Stomach (tissue), 9 donors: ENCODE results near the gene CCDC71. TPM values are rescaled to one million over a fixed set of nuclear protein-coding genes. Genes with fewer than 3 reads are reported as not detected.

Source experiments
- DNase-seq, 2 donors: peaks; one replicate each; pipeline versions ENCODE4 v3.0.0 to v3.0.0-alpha.2; 2013 to 2019
- H3K27ac ChIP-seq, 5 donors: fragments of 200-600 bp in 4 of 5; sonication (generic) in 4 of 5; one replicate each; pipeline ENCODE4 v1.5.1; 2013 to 2019; ENCODE audit warnings: mild to moderate bottlenecking in 1 of 5, moderate library complexity in 1 of 5
- H3K27me3 ChIP-seq, 3 donors: fragments of 200-600 bp; sonication (generic); one replicate each; pipeline ENCODE4 v1.5.1; 2017 to 2019; ENCODE audit warnings: mixed run types in 1 of 3
- H3K36me3 ChIP-seq, 4 donors: fragments of 200-600 bp; sonication (generic); 1 replicate in 3 of 4; 2 replicates in 1 of 4; pipeline ENCODE4 v1.5.1; 2016 to 2019
- H3K4me1 ChIP-seq, 4 donors: fragments of 200-600 bp; sonication (generic); one replicate each; pipeline ENCODE4 v1.5.1; 2016 to 2019
- H3K4me3 ChIP-seq, 4 donors: fragments of 200-600 bp; sonication (generic) in 3 of 4; one replicate each; pipeline ENCODE4 v1.5.1; 2016 to 2019; ENCODE audit warnings: mild to moderate bottlenecking in 1 of 4
- H3K9me3 ChIP-seq, 4 donors: fragments of 200-600 bp; sonication (generic); one replicate each; pipeline ENCODE4 v1.5.1; 2016 to 2019
- EP300 ChIP-seq: sonication (generic); formaldehyde crosslinking; IDR thresholded peaks from one replicate; pipeline ENCODE4 v1.6.1; 2017; ENCODE audit warnings: antibody characterized with exemption
- POLR2A ChIP-seq, 4 donors: fragments of 450-650 bp; IDR thresholded peaks; one replicate each; pipeline ENCODE4 v1.6.1; 2016; ENCODE audit warnings: antibody characterized with exemption in 4 of 4, control low read depth in 2 of 4, mild to moderate bottlenecking in 1 of 4, moderate library complexity in 1 of 4
- POLR2AphosphoS5 ChIP-seq, 3 donors: sonication (generic); formaldehyde crosslinking; IDR thresholded peaks; one replicate each; pipeline ENCODE4 v1.6.1; 2016; ENCODE audit warnings: antibody characterized with exemption in 3 of 3
- WGBS, 5 donors: extraction: QIAGEN DNeasy Blood & Tissue Kit in 3 of 5; methylation state at CpG; one replicate each; pipeline versions ENCODE4 v1.1.5 to v1.1.7; 2013 to 2018; 5-methylcytosine and 5-hydroxymethylcytosine counted together
- intact Hi-C: fragments of 100-400 bp; cut with DNase I; formaldehyde crosslinking; loops from one replicate; pipeline ENCODE4 v1.15.1; 2023; ENCODE audit warnings: low total_unique reads
- polyA plus RNA-seq, 3 donors: library from polyadenylated mRNA; stranded (reverse); fragments of 200-250 nt; gene quantifications; one replicate each; pipeline ENCODE4 v1.2.3, GENCODE V29; 2013
- total RNA-seq, 5 donors: library from RNA; depleted of rRNA; stranded (reverse); fragments of >200 nt; gene quantifications; one replicate each; pipeline versions ENCODE4 v1.1.0 to v1.2.3, GENCODE V29; 2014 to 2016
- TF ChIP-seq, protein P1 (sequence below), 7 experiments: fragments of 450-650 bp in 4 of 7; fragments of 200-600 bp in 3 of 7; sonication (generic) in 3 of 7; IDR thresholded peaks; one replicate each; pipeline ENCODE4 v1.5.1; 2016 to 2019; ENCODE audit warnings: antibody characterized with exemption in 7 of 7, control low read depth in 2 of 7, mild to moderate bottlenecking in 1 of 7
- donor health status: healthy with polysubstance abuse.
- donor health status: Bipolar disorder and iron deficiency.
- donor health status: healthy.

CCDC71 gene
- total and polyA plus RNA-seq, 8 donors, result 2.3 to 22.6 (median 12.7) TPM

- Histone ChIP-seq H3K27ac (no peak overlapping the region), H3K4me3 (no peak overlapping the region), H3K36me3 (peaks cover 21 to 37% (median 32%) of the 10 kb centered on the region in 4 donors), H3K9me3 (no peaks in the 10 kb centered on the region), H3K27me3 (no peaks in the 10 kb centered on the region), H3K4me1 (peaks cover 19 to 47% (median 26%) of the 10 kb centered on the region in 4 donors)
- DNase-seq, result no peak
- intact Hi-C loops, result loop anchor here (10.0 kb wide), 1 partner anchor 282 kb away; no protein-coding TSS in a partner anchor
- TF ChIP-seq POLR2AphosphoS5 (IDR thresholded peaks at IDR 0.05), result no peak
- no peak for TF ChIP-seq EP300
- no peak for TF ChIP-seq POLR2A (IDR thresholded peaks at IDR 0.05)
- TF ChIP-seq, protein P1, sequence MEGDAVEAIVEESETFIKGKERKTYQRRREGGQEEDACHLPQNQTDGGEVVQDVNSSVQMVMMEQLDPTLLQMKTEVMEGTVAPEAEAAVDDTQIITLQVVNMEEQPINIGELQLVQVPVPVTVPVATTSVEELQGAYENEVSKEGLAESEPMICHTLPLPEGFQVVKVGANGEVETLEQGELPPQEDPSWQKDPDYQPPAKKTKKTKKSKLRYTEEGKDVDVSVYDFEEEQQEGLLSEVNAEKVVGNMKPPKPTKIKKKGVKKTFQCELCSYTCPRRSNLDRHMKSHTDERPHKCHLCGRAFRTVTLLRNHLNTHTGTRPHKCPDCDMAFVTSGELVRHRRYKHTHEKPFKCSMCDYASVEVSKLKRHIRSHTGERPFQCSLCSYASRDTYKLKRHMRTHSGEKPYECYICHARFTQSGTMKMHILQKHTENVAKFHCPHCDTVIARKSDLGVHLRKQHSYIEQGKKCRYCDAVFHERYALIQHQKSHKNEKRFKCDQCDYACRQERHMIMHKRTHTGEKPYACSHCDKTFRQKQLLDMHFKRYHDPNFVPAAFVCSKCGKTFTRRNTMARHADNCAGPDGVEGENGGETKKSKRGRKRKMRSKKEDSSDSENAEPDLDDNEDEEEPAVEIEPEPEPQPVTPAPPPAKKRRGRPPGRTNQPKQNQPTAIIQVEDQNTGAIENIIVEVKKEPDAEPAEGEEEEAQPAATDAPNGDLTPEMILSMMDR (IDR thresholded peaks at IDR 0.05), result no peak
- WGBS, 5 donors, result 96 to 97% (median 96%) methylated on average over 19 to 21 of the region's 21 CpGs
Observed at GRCh38 chr3:49162751-49163419, 3.2 kb downstream of the CCDC71 start.

DNA sequence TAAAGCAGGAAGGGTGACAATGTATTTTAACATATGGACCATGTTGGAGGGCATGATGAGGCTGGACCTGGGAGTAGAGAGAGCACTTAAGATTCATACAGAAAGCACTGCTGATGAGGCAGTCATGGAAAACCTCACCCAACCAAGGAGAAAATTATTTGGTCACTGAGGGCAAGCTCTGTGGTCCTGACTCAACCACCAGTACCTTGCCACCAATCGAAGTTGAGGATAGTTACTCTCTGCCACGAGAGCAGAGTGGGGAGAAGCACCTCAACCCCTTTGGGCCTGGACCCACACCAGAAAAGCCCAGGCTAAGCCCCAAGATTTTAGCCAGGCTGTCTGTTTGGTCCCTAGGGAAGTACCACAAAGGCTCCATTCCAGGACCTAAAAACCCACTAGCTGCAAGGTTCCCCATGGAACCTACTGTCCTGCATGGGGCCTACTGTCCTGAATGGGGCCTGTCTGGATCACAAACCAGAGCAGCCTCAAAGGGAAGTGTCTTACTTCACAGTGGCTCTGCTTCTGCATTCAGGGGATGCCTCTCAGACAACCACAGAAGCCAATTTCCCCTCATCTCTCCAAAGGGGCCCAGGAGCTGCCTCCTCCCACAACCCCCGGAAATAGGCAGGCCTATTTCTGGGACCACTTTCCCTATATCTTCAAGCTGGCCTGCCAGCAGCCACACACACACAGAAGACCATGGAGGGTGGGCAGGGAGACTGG, 4.2 kb downstream of the CCDC71 start:
- Histone ChIP-seq H3K36me3 (peaks cover 21 to 37% (median 32%) of the 10 kb centered on the region in 4 donors), H3K27ac (no peak overlapping the region), H3K27me3 (no peaks in the 10 kb centered on the region), H3K4me1 (peaks cover 19 to 47% (median 26%) of the 10 kb centered on the region in 4 donors), H3K9me3 (no peaks in the 10 kb centered on the region), H3K4me3 (no peak overlapping the region)
- no peak for DNase-seq
- TF ChIP-seq, protein P1 (IDR thresholded peaks at IDR 0.05), result no peak
- TF ChIP-seq POLR2AphosphoS5 (IDR thresholded peaks at IDR 0.05), result no peak
- no peak for TF ChIP-seq EP300
- no peak for TF ChIP-seq POLR2A (IDR thresholded peaks at IDR 0.05)
- 67 to 83% (median 78%) methylated on average over 1 to 3 of the region's 3 CpGs for WGBS, 5 donors
- intact Hi-C loops, result loop anchor here (10.0 kb wide), 1 partner anchor 283 kb away; no protein-coding TSS in a partner anchor

- no peak for DNase-seq
- WGBS, 5 donors, result 86 to 100% (median 93%) methylated on average over 2 of the region's 2 CpGs
- intact Hi-C loops, result loop anchor here (10.0 kb wide), 1 partner anchor 284 kb away; no protein-coding TSS in a partner anchor
Observed at GRCh38 chr3:49161197-49161596, 4.9 kb downstream of the CCDC71 start.

DNA sequence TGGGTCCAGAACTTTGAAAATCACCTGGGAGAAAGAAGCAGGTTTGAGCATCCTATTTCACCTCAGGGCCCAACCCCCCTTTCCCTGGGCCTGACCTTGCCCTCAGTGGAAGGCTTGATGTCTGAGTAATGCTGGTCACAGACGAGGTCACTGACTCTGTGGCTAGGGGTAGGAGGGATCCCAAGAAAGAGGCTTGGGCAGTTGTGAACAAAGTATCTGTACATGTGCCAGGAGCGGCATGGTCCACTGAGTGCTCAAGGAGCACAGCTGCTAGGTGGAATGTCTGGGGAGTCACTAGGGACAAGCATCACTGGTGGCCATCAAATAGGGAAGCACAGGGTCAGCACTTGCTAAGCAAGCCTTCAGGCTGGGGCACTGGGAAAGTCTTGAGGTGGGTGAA, 7.3 kb downstream of the CCDC71 start:
- Histone ChIP-seq H3K27me3 (no peaks in the 10 kb centered on the region), H3K4me1 (peaks cover 0 to 21% (median under 1%) of the 10 kb centered on the region in 4 donors), H3K9me3 (no peaks in the 10 kb centered on the region), H3K4me3 (no peak overlapping the region), H3K36me3 (peaks cover 19 to 30% (median 27%) of the 10 kb centered on the region in 4 donors), H3K27ac (no peak overlapping the region)
- 51 to 81% (median 69%) methylated on average over 2 of the region's 2 CpGs for WGBS, 5 donors
- no peak for TF ChIP-seq POLR2AphosphoS5 (IDR thresholded peaks at IDR 0.05)
- no peak for TF ChIP-seq POLR2A (IDR thresholded peaks at IDR 0.05)
- TF ChIP-seq, protein P1 (IDR thresholded peaks at IDR 0.05), result no peak
- TF ChIP-seq EP300, result no peak
- intact Hi-C loops, result no loop called here
- no peak for DNase-seq

More at GRCh38 chr3:49161197-49161596, 4.9 kb downstream of the CCDC71 start:
- no peaks in the 10 kb centered on the region for H3K27me3 ChIP-seq
- H3K27ac ChIP-seq, result no peak overlapping the region
- no peaks in the 10 kb centered on the region for H3K9me3 ChIP-seq
- no peak for TF ChIP-seq POLR2AphosphoS5 (IDR thresholded peaks at IDR 0.05)
- no peak for TF ChIP-seq POLR2A (IDR thresholded peaks at IDR 0.05)
- TF ChIP-seq EP300, result no peak
- TF ChIP-seq, protein P1 (IDR thresholded peaks at IDR 0.05), result no peak
- H3K4me3 ChIP-seq, result no peak overlapping the region
- H3K36me3 ChIP-seq, result peaks cover 21 to 37% (median 32%) of the 10 kb centered on the region in 4 donors
- H3K4me1 ChIP-seq, result peaks cover 12 to 40% (median 18%) of the 10 kb centered on the region in 4 donors
